DMS114 treated with DMSO at 0.1 percent for 48 hours (cell line): Measurements from ENCODE around the gene RIN1.

Source experiments
- DNase-seq: peaks from one replicate; lab custom pipeline; 2025; ENCODE audit not compliant: unreplicated experiment; lab: John Stamatoyannopoulos, UW

RIN1 gene

GRCh38 chr11:66284526-66285078 is 51.6 kb downstream of the RIN1 start:
- no peak for DNase-seq

DNA sequence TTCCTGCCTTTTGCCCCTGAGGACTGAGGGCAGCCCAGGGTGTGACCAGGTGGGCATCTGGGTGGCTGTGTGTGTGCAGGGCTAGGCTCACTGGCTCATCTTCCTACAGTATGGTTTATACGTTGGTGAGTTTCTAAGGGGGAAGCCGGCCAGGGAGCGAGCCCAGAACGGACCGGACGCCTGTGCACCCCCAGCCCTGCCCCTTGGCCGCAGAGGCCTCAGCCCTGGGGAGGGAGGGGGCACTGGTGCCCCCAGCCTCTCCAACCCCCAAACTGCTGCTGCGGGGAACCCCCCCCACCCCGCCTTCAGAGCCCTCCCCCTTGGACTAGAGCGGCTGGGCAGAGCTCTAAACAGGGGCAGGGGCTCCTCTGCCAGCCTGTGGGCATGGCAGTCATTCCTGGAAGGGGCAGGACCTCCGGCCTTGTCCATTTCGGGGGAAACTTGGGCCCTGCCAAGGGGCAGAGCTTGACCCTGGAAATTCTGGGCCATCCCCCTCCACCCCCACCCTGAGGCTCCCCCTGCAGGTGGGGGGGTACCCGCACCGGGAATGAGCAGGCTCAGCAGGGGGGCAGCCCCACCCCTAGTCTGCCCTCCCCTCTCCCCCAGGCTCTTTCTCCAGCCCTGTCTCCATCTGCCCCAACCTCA is 52.7 kb downstream of the RIN1 start:
- no peak for DNase-seq

GRCh38 chr11:66282468-66283455 is 53.5 kb downstream of the RIN1 start:
- peak; percentile 82 for DNase-seq
